ENCODE data around the gene FOLR1. TPM values are rescaled to one million over a fixed set of nuclear protein-coding genes. Genes with fewer than 3 reads are reported as not detected.

The FOLR1 gene
- polyA plus RNA-seq, 1 of the 3 experiments (the other 2 are of a cell fraction), result not detected

DNA sequence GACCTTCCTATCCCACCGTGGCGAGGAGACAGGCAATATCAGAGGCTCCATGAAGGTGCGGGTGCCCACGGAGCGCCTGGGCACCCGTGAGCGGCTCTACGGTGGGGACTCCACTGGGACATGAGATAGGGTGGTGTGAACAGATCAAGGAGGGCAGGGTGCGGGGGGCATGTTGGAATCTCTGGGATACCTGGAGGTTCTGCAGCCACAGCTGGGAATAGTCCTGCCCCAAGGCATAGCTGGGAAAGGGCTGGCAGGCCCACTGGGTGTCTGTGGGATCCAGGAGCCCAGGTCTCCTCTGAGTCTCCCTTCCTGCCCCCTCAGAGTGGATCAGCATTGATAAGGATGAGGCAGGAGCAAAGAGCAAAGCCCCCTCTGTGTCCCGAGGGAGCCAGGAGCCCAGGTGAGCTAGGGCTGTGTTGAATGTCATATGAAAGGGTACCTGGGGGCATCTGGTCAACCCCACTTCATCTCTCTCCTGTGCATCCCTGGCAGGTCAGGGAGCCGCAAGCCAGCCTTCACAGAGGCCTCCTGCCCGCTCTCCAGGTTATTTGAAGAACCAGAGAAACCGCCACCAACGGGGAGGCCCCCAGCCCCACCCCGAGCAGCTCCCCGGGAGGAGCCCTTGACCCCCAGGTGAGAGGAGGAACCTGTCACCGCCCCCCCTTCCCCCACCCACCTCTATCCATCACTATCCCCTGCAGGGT is 43.6 kb downstream of the FOLR1 start:
- TF ChIP-seq CHD2 (IDR thresholded peaks at IDR 0.05; ENCODE audit: low read length, partially characterized antibody), result no peak
- peak; percentile 5; the same call in 1 of the 2 replicates for TF ChIP-seq POLR2AphosphoS5 (IDR thresholded peaks at IDR 0.05; ENCODE audit: low read depth, low read length)
- TF ChIP-seq JUND (IDR thresholded peaks at IDR 0.05), result no peak
- CTCF ChIA-PET, result interaction anchor here (0.8 to 19.7 kb wide), 11 partner anchors 8 to 195 kb away, joined by 3 to 314 read pairs (median 4); partner anchors contain the start of genes CLPB and INPPL1

DNA sequence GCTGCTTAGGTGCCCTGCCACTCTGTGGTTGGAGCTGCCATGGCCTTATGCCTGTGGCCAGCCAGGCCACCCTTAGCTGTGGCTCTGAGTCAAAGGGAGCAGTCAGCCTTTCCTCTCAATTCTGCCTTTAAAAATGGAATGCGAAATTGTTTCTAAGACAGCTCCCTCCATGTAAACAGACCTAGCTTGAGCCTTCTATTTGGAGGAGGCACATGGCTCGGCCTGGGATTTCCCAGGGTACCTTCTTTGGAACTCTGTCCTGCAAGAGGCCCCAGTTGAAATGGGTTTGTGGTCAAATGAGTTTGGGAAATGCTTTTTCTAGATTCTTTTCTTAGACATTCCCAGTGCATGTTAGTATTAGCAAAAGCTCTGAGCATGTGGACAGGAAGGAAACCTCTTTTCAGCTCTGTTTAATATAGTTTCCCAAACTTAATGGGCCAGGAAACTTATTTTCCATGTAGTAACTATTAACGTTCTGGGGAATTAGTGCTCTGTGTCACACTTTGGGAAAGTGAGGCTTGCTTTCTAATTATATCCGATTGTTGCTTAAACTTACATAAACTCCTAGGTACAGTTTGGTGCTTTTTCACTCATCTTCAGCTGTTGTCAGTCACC is 44.2 kb downstream of the FOLR1 start:
- Histone ChIP-seq H4K20me1 (ENCODE audit: insufficient read depth) (peaks cover 11% of the 10 kb centered on the region; the same call in 1 of the 2 replicates), H3K9ac (no peak overlapping the region), H3K79me2 (ENCODE audit: insufficient read depth) (peaks cover 7% of the 10 kb centered on the region; the same call in 1 of the 2 replicates), H3K9me2 (no peaks in the 10 kb centered on the region), H3K27ac (ENCODE audit: low read depth in 2 of 2, low read length in 1 of 2) (peak overlapping the region; percentile 64 to 90; a peak in 3 of 4 replicates), H3F3A (replicated peaks; ENCODE audit: insufficient read depth) (peaks cover 56% of the 10 kb centered on the region), H3K9me3 (no peaks in the 10 kb centered on the region), H3K36me3 (replicated peaks in 1 of 2; ENCODE audit: control insufficient read depth in 1 of 2, insufficient read depth in 2 of 2, low read length in 1 of 2) (peaks cover 30 to 66% of the 10 kb centered on the region in 2 experiments), H3K4me2 (no peak overlapping the region), H3K4me3 (ENCODE audit: low read depth in 2 of 2, low read length in 1 of 2) (no peak overlapping the region), H3K27me3 (ENCODE audit: insufficient read depth) (no peaks in the 10 kb centered on the region), H3K4me1 (ENCODE audit: control insufficient read depth in 1 of 2, insufficient read depth in 2 of 2, low read depth in 1 of 2, low read length in 1 of 2) (peaks cover 17 to 27% of the 10 kb centered on the region in 2 experiments; a peak in 2 of 4 replicates), H2AFZ (ENCODE audit: low read depth) (no peak overlapping the region)
- 68% methylated on average over 4 of the region's 4 CpGs for WGBS (ENCODE audit: low lambda C conversion rate)
- POLR2A ChIA-PET, result interaction anchor here (0.6 to 15.5 kb wide), 21 partner anchors 10 to 257 kb away, joined by 3 to 880 read pairs (median 10); partner anchors contain the start of genes CLPB and INPPL1
- no peak for DNase-seq
- CTCF ChIA-PET, result interaction anchor here (1.0 to 19.7 kb wide), 16 partner anchors 9 to 235 kb away, joined by 3 to 314 read pairs (median 14); partner anchors contain the start of genes CLPB and INPPL1
- TF ChIP-seq CHD2 (IDR thresholded peaks at IDR 0.05; ENCODE audit: low read length, partially characterized antibody) (peak; percentile 43), NFIC (IDR thresholded peaks at IDR 0.05; ENCODE audit: borderline replicate concordance) (no peak), JUND (IDR thresholded peaks at IDR 0.05) (no peak), EP300 (IDR thresholded peaks at IDR 0.05; ENCODE audit: borderline replicate concordance in 1 of 2, low read depth in 1 of 2, low read length in 1 of 2) (no peak), MEF2A (IDR thresholded peaks at IDR 0.05; ENCODE audit: borderline replicate concordance, low read depth) (no peak), GATA2 (CRISPR knock-in tag; IDR thresholded peaks at IDR 0.05) (no peak), RCOR1 (IDR thresholded peaks at IDR 0.05; ENCODE audit: low read length) (no peak), RXRA (IDR thresholded peaks at IDR 0.05; ENCODE audit: borderline replicate concordance, low read depth) (no peak), RAD21 (IDR thresholded peaks at IDR 0.05; ENCODE audit: low read length) (peak; percentile 11; the same call in 1 of the 2 replicates), MXI1 (IDR thresholded peaks at IDR 0.05; ENCODE audit: low read depth, low read length) (0 out of 2 replicates have a peak, but pooled peaks have one; percentile 42), GABPA (IDR thresholded peaks at IDR 0.05; ENCODE audit: low read depth) (no peak), SMC3 (IDR thresholded peaks at IDR 0.05; ENCODE audit: low read depth, low read length) (no peak), EZH2phosphoT487 (IDR thresholded peaks at IDR 0.05; ENCODE audit: borderline replicate concordance, low read depth) (no peak), NRF1 (IDR thresholded peaks at IDR 0.05; ENCODE audit: low read depth, low read length) (no peak), TCF12 (IDR thresholded peaks at IDR 0.05) (no peak)
- TF ChIP-seq, protein P1, sequence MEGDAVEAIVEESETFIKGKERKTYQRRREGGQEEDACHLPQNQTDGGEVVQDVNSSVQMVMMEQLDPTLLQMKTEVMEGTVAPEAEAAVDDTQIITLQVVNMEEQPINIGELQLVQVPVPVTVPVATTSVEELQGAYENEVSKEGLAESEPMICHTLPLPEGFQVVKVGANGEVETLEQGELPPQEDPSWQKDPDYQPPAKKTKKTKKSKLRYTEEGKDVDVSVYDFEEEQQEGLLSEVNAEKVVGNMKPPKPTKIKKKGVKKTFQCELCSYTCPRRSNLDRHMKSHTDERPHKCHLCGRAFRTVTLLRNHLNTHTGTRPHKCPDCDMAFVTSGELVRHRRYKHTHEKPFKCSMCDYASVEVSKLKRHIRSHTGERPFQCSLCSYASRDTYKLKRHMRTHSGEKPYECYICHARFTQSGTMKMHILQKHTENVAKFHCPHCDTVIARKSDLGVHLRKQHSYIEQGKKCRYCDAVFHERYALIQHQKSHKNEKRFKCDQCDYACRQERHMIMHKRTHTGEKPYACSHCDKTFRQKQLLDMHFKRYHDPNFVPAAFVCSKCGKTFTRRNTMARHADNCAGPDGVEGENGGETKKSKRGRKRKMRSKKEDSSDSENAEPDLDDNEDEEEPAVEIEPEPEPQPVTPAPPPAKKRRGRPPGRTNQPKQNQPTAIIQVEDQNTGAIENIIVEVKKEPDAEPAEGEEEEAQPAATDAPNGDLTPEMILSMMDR (IDR thresholded peaks at IDR 0.05), result no peak
- TF ChIP-seq, protein P2, sequence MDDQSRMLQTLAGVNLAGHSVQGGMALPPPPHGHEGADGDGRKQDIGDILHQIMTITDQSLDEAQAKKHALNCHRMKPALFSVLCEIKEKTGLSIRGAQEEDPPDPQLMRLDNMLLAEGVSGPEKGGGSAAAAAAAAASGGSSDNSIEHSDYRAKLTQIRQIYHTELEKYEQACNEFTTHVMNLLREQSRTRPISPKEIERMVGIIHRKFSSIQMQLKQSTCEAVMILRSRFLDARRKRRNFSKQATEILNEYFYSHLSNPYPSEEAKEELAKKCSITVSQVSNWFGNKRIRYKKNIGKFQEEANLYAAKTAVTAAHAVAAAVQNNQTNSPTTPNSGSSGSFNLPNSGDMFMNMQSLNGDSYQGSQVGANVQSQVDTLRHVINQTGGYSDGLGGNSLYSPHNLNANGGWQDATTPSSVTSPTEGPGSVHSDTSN (IDR thresholded peaks at IDR 0.05), result no peak
- TF ChIP-seq, protein P3, sequence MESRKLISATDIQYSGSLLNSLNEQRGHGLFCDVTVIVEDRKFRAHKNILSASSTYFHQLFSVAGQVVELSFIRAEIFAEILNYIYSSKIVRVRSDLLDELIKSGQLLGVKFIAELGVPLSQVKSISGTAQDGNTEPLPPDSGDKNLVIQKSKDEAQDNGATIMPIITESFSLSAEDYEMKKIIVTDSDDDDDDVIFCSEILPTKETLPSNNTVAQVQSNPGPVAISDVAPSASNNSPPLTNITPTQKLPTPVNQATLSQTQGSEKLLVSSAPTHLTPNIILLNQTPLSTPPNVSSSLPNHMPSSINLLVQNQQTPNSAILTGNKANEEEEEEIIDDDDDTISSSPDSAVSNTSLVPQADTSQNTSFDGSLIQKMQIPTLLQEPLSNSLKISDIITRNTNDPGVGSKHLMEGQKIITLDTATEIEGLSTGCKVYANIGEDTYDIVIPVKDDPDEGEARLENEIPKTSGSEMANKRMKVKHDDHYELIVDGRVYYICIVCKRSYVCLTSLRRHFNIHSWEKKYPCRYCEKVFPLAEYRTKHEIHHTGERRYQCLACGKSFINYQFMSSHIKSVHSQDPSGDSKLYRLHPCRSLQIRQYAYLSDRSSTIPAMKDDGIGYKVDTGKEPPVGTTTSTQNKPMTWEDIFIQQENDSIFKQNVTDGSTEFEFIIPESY (IDR thresholded peaks at IDR 0.05; ENCODE audit: borderline replicate concordance, low read depth), result no peak
- TF ChIP-seq, protein P4, sequence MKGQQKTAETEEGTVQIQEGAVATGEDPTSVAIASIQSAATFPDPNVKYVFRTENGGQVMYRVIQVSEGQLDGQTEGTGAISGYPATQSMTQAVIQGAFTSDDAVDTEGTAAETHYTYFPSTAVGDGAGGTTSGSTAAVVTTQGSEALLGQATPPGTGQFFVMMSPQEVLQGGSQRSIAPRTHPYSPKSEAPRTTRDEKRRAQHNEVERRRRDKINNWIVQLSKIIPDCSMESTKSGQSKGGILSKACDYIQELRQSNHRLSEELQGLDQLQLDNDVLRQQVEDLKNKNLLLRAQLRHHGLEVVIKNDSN (IDR thresholded peaks at IDR 0.05; ENCODE audit: borderline replicate concordance, low read depth), result no peak

More for the DNA sequence above, 43.6 kb downstream of the FOLR1 start:
- Histone ChIP-seq H3F3A (replicated peaks; ENCODE audit: insufficient read depth) (peaks cover 56% of the 10 kb centered on the region), H3K27me3 (ENCODE audit: insufficient read depth) (no peaks in the 10 kb centered on the region), H3K4me3 (ENCODE audit: low read depth in 2 of 2, low read length in 1 of 2) (no peak overlapping the region), H3K9ac (no peak overlapping the region), H3K36me3 (replicated peaks in 1 of 2; ENCODE audit: control insufficient read depth in 1 of 2, insufficient read depth in 2 of 2, low read length in 1 of 2) (peaks cover 36 to 69% of the 10 kb centered on the region in 2 experiments), H2AFZ (ENCODE audit: low read depth) (no peak overlapping the region), H3K27ac (ENCODE audit: low read depth in 2 of 2, low read length in 1 of 2) (peak overlapping the region; percentile 64 to 90; a peak in 3 of 4 replicates), H3K79me2 (ENCODE audit: insufficient read depth) (peaks cover 4% of the 10 kb centered on the region; the same call in 1 of the 2 replicates), H3K9me2 (no peaks in the 10 kb centered on the region), H3K4me1 (ENCODE audit: control insufficient read depth in 1 of 2, insufficient read depth in 2 of 2, low read depth in 1 of 2, low read length in 1 of 2) (peaks cover 15 to 27% of the 10 kb centered on the region in 2 experiments; a peak in 2 of 4 replicates), H3K9me3 (no peaks in the 10 kb centered on the region), H4K20me1 (ENCODE audit: insufficient read depth) (peaks cover 11% of the 10 kb centered on the region; the same call in 1 of the 2 replicates), H3K4me2 (no peak overlapping the region)
- DNase-seq, result peak; percentile 66
- POLR2A ChIA-PET, result interaction anchor here (0.5 to 15.5 kb wide), 24 partner anchors 10 to 256 kb away, joined by 3 to 880 read pairs (median 5); partner anchors contain the start of genes CLPB and INPPL1
- 98% methylated on average over 8 of the region's 17 CpGs for WGBS (ENCODE audit: low lambda C conversion rate)
